Endometrial microvascular endothelial cells (primary cell): Measurements from ENCODE around the gene PPM1K. TPM values are rescaled to one million over a fixed set of nuclear protein-coding genes. Genes with fewer than 3 reads are reported as not detected.

ENCODE experiments used
- in situ Hi-C: cut with HindIII; loops from 2 replicates; pipeline ENCODE4 v1.10.0; 2017; ENCODE audit warnings: low sequenced_read_pairs, low pct_unique_long_range_greater_than_20kb; ENCODE audit errors: inconsistent ontology term
- total RNA-seq: library from RNA; depleted of rRNA; stranded (reverse); fragments of >200 nt; gene quantifications from one replicate; pipeline ENCODE4 v1.2.3, GENCODE V29; 2015; ENCODE audit errors: inconsistent ontology term

The PPM1K gene
- total RNA-seq, 1 donor from 2014 or later: 4.6 TPM

DNA sequence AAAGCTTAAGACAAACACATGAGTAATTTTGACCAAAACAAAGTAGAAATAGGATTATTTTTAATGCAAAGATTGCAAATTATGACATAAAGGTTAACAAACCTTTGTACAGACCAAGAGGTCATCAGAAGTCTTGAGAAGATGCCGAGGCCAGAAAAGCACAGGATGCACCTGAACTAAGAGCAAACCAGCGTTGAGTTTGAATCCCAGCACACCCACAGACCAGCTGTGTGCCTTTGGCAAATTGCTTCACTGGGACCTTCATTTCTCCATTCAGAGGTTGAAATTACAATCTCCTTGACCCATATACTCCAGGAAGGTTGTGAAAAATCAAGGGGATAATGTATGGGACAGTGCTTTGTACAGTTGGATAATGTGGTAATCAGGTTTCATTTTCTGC lies 56.6 kb downstream of the PPM1K start:
- in situ Hi-C loops: loop anchor here (25.0 kb wide), 2 partner anchors 135 to 285 kb away; partner anchors contain the start of gene PYURF

GRCh38 chr4:88226143-88226542 lies 58.2 kb downstream of the PPM1K start:
- in situ Hi-C loops: loop anchor here (25.0 kb wide), 2 partner anchors 136 to 286 kb away; partner anchors contain the start of gene PYURF

- in situ Hi-C loops: loop anchor here (25.0 kb wide), 2 partner anchors 137 to 287 kb away; partner anchors contain the start of gene PYURF
Measured at GRCh38 chr4:88225232-88226105, 58.9 kb downstream of the PPM1K start.

- in situ Hi-C loops: loop anchor here (25.0 kb wide), 1 partner anchor 161 kb away; no protein-coding TSS in a partner anchor
Measured at GRCh38 chr4:88223516-88223915, 60.8 kb downstream of the PPM1K start.

GRCh38 chr4:88219099-88219498 lies 65.3 kb downstream of the PPM1K start:
- in situ Hi-C loops: loop anchor here (25.0 kb wide), 1 partner anchor 157 kb away; no protein-coding TSS in a partner anchor

- in situ Hi-C loops: loop anchor here (25.0 kb wide), 1 partner anchor 155 kb away; no protein-coding TSS in a partner anchor
Measured at GRCh38 chr4:88217169-88217568, 67.2 kb downstream of the PPM1K start.

GRCh38 chr4:88216395-88216794 lies 68.0 kb downstream of the PPM1K start:
- in situ Hi-C loops: loop anchor here (25.0 kb wide), 1 partner anchor 154 kb away; no protein-coding TSS in a partner anchor

DNA sequence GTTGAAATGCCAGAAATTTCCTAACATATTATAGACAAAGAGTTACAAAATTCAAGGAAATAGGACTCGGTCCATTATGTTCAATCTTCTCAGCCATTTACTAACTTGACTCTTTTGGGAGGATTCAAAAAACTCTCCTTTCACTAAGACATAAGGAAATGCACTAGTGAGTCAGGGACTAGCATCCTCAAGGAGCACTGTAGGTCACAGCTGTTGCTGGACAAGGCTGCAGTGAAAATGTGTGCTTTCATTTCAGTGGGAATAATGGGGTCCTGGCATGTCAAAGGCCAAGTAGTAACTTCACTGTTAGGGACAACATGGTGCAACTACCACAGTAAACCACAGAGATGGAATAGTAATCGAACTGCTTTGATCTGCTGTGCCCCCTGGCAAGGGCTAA lies 69.0 kb downstream of the PPM1K start:
- in situ Hi-C loops: loop anchor here (25.0 kb wide), 1 partner anchor 153 kb away; no protein-coding TSS in a partner anchor

DNA sequence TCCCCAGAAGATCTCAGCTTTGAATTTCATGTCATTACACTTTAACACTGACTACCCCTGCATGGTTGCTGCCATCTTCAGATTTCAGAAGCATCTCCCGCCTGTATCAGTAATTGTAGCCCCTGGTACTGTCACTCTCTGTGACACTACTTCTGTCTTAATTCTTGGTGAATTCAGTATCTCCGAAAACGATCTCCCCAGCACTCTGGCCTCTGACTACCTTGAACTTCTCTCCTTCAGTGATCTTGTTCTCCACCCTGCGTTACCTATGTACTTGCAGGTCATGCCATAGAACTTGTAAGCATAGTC lies 72.2 kb downstream of the PPM1K start:
- in situ Hi-C loops: loop anchor here (25.0 kb wide), 1 partner anchor 150 kb away; no protein-coding TSS in a partner anchor

GRCh38 chr4:88211473-88212252 lies 72.7 kb downstream of the PPM1K start:
- in situ Hi-C loops: loop anchor here (25.0 kb wide), 1 partner anchor 149 kb away; no protein-coding TSS in a partner anchor

- in situ Hi-C loops: loop anchor here (25.0 kb wide), 1 partner anchor 146 kb away; no protein-coding TSS in a partner anchor
Measured at GRCh38 chr4:88208156-88208555, 76.2 kb downstream of the PPM1K start.

Other genes with a start within 250 kb of the PPM1K start
- gene ABCG2, start 125.9 kb downstream of the PPM1K start, total RNA-seq: 8.9 TPM
- 12.3 TPM for gene HERC6, start 94.3 kb upstream of the PPM1K start, total RNA-seq
- gene HERC5, start 172.6 kb upstream of the PPM1K start, total RNA-seq: 1.6 TPM
- gene PYURF, start 239.2 kb upstream of the PPM1K start, total RNA-seq: 138 TPM